Astrocyte (in vitro differentiated cells and primary cell): ENCODE measurements around the gene GRM7.

ENCODE experiments used
- EZH2 ChIP-seq: IDR thresholded peaks from 2 replicates; pipeline ENCODE4 v1.6.1; 2012; ENCODE audit warnings: mild to moderate bottlenecking, low read length, inconsistent platforms; ENCODE audit not compliant: insufficient read depth
- TF ChIP-seq, protein P1 (sequence below): IDR thresholded peaks from 2 replicates; pipeline ENCODE4 v1.5.1; 2011; ENCODE audit warnings: low read depth, mild to moderate bottlenecking, inconsistent platforms, low read length, moderate library complexity; ENCODE audit not compliant: insufficient read depth

GRCh38 chr3:6867269-6867668 lies 6.4 kb downstream of the GRM7 start:
- TF ChIP-seq, protein P1, sequence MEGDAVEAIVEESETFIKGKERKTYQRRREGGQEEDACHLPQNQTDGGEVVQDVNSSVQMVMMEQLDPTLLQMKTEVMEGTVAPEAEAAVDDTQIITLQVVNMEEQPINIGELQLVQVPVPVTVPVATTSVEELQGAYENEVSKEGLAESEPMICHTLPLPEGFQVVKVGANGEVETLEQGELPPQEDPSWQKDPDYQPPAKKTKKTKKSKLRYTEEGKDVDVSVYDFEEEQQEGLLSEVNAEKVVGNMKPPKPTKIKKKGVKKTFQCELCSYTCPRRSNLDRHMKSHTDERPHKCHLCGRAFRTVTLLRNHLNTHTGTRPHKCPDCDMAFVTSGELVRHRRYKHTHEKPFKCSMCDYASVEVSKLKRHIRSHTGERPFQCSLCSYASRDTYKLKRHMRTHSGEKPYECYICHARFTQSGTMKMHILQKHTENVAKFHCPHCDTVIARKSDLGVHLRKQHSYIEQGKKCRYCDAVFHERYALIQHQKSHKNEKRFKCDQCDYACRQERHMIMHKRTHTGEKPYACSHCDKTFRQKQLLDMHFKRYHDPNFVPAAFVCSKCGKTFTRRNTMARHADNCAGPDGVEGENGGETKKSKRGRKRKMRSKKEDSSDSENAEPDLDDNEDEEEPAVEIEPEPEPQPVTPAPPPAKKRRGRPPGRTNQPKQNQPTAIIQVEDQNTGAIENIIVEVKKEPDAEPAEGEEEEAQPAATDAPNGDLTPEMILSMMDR: no peak
- no peak for TF ChIP-seq EZH2
